DND-41 (cell line): Measurements from ENCODE around the gene PPP1R16B.

Experiments used
- ATAC-seq: fragments of 200-7000 bp; cut with Tn5 transposase; 3 replicates; pipeline ENCODE4 v1.9.1; 2021; ENCODE audit warnings: low read depth; ENCODE audit not compliant: insufficient read depth
- DNase-seq: peaks from one replicate; pipeline ENCODE4 v3.0.0-alpha.2; 2020
- H2AFZ ChIP-seq: 2 replicates; pipeline ENCODE4 v1.6.0; 2012; ENCODE audit warnings: low read depth, low read length
- H3K27ac ChIP-seq: 2 replicates; pipeline ENCODE4 v1.5.1; 2012; ENCODE audit warnings: low read length, inconsistent platforms
- H3K27me3 ChIP-seq: fragments of 200-600 bp; sonication (generic); 2 replicates; pipeline ENCODE4 v1.6.0; 2012; ENCODE audit warnings: low read length, mild to moderate bottlenecking, inconsistent platforms; ENCODE audit not compliant: insufficient read depth, poor library complexity
- H3K36me3 ChIP-seq: 2 replicates; pipeline ENCODE4 v1.5.1; 2012; ENCODE audit warnings: low read length, inconsistent platforms; ENCODE audit not compliant: insufficient read depth
- H3K4me1 ChIP-seq: 2 replicates; pipeline ENCODE4 v1.5.1; 2012; ENCODE audit warnings: mild to moderate bottlenecking, low read length; ENCODE audit not compliant: insufficient read depth
- H3K4me2 ChIP-seq: 2 replicates; pipeline ENCODE4 v1.6.0; 2012; ENCODE audit warnings: mild to moderate bottlenecking, moderate library complexity, low read length, inconsistent platforms; ENCODE audit not compliant: insufficient read depth
- H3K4me3 ChIP-seq, 2 experiments: fragments of 200-600 bp in 1 of 2; shearing (Covaris generic) in 1 of 2; 2 replicates each; pipeline ENCODE4 v1.5.1; 2012 to 2016; ENCODE audit warnings: inconsistent platforms in 2 of 2, low read length in 2 of 2, mild to moderate bottlenecking in 2 of 2, low read depth in 1 of 2, moderate library complexity in 1 of 2
- H3K79me2 ChIP-seq: 2 replicates; pipeline ENCODE4 v1.6.0; 2012; ENCODE audit warnings: low read length, inconsistent platforms; ENCODE audit not compliant: insufficient read depth
- H3K9ac ChIP-seq: 2 replicates; pipeline ENCODE4 v1.6.0; 2012; ENCODE audit warnings: low read depth, mild to moderate bottlenecking, inconsistent platforms, low read length, moderate library complexity
- H3K9me3 ChIP-seq: 2 replicates; pipeline ENCODE4 v1.5.1; 2012; ENCODE audit warnings: low read length, moderate library complexity, mild to moderate bottlenecking, inconsistent platforms; ENCODE audit not compliant: insufficient read depth, severe bottlenecking
- H4K20me1 ChIP-seq: 2 replicates; pipeline ENCODE4 v1.6.0; 2012; ENCODE audit warnings: low read length; ENCODE audit not compliant: insufficient read depth
- CTCF ChIP-seq: IDR thresholded peaks from 2 replicates; pipeline ENCODE4 v1.5.1; 2012; ENCODE audit warnings: borderline replicate concordance, low read length, moderate library complexity, mild to moderate bottlenecking; ENCODE audit not compliant: poor library complexity, severe bottlenecking; ENCODE audit errors: extremely low read depth
- EZH2 ChIP-seq: IDR thresholded peaks from 3 replicates; pipeline ENCODE4 v1.6.1; 2012; ENCODE audit warnings: borderline replicate concordance, low read depth, mild to moderate bottlenecking, moderate library complexity, low read length, inconsistent platforms; ENCODE audit not compliant: severe bottlenecking

PPP1R16B gene

GRCh38 chr20:38896009-38896594, 90.6 kb downstream of the PPP1R16B start:
- no peak overlapping the region for H3K9ac ChIP-seq
- H3K9me3 ChIP-seq = no peaks in the 10 kb centered on the region
- no peaks in the 10 kb centered on the region for H3K36me3 ChIP-seq
- H3K4me1 ChIP-seq = peaks cover 8% of the 10 kb centered on the region
- H4K20me1 ChIP-seq = peaks cover 7% of the 10 kb centered on the region; the same call in 1 of the 2 replicates
- H3K4me3 ChIP-seq = no peak overlapping the region
- ATAC-seq = no peak
- H3K27ac ChIP-seq = no peak overlapping the region
- no peaks in the 10 kb centered on the region for H3K27me3 ChIP-seq
- H2AFZ ChIP-seq = no peak overlapping the region
- no peak for DNase-seq
- H3K4me2 ChIP-seq = no peak overlapping the region
- no peaks in the 10 kb centered on the region for H3K79me2 ChIP-seq
- TF ChIP-seq EZH2 (no peak), CTCF (no peak)

GRCh38 chr20:38897267-38897666, 91.8 kb downstream of the PPP1R16B start:
- H3K27ac ChIP-seq = no peak overlapping the region
- no peak for TF ChIP-seq CTCF
- no peak for TF ChIP-seq EZH2
- ATAC-seq (no peak), DNase-seq (no peak)
- no peak overlapping the region for H3K9ac ChIP-seq
- no peaks in the 10 kb centered on the region for H3K36me3 ChIP-seq
- H3K27me3 ChIP-seq = no peaks in the 10 kb centered on the region
- peaks cover 8% of the 10 kb centered on the region for H3K4me1 ChIP-seq
- no peaks in the 10 kb centered on the region for H3K9me3 ChIP-seq
- peaks cover 7% of the 10 kb centered on the region; the same call in 1 of the 2 replicates for H4K20me1 ChIP-seq
- no peaks in the 10 kb centered on the region for H3K79me2 ChIP-seq
- no peak overlapping the region for H2AFZ ChIP-seq
- H3K4me2 ChIP-seq = no peak overlapping the region
- no peak overlapping the region for H3K4me3 ChIP-seq

- DNase-seq (no peak), ATAC-seq (no peak)
- Histone ChIP-seq H3K27me3 (no peaks in the 10 kb centered on the region), H3K27ac (no peak overlapping the region), H3K4me1 (no peaks in the 10 kb centered on the region), H3K36me3 (no peaks in the 10 kb centered on the region), H2AFZ (no peak overlapping the region), H3K4me3 (no peak overlapping the region), H4K20me1 (0 out of 2 replicates have a peak, but pooled peaks cover 3% of the 10 kb centered on the region), H3K9ac (no peak overlapping the region), H3K4me2 (no peak overlapping the region), H3K9me3 (no peaks in the 10 kb centered on the region), H3K79me2 (no peaks in the 10 kb centered on the region)
- TF ChIP-seq EZH2 = no peak
- TF ChIP-seq CTCF = no peak
These were observed 95.1 kb downstream of the PPP1R16B start for GRCh38 chr20:38900606-38901005.

GRCh38 chr20:38902601-38903000, 97.1 kb downstream of the PPP1R16B start:
- Histone ChIP-seq H3K36me3 (no peaks in the 10 kb centered on the region), H3K4me3 (no peak overlapping the region), H3K9ac (no peak overlapping the region), H3K4me1 (no peaks in the 10 kb centered on the region), H2AFZ (no peak overlapping the region), H3K27me3 (no peaks in the 10 kb centered on the region), H3K27ac (no peak overlapping the region), H3K9me3 (no peaks in the 10 kb centered on the region), H3K4me2 (no peak overlapping the region), H4K20me1 (0 out of 2 replicates have a peak, but pooled peaks cover 3% of the 10 kb centered on the region), H3K79me2 (no peaks in the 10 kb centered on the region)
- DNase-seq (no peak), ATAC-seq (no peak)
- TF ChIP-seq EZH2 = no peak
- TF ChIP-seq CTCF = no peak
